Right atrium auricular region (tissue), 2 donors: Measurements from ENCODE around the gene NRIP1. TPM values are rescaled to one million over a fixed set of nuclear protein-coding genes. Genes with fewer than 3 reads are reported as not detected.

Source experiments
- DNase-seq: peaks from one replicate; pipeline ENCODE4 v3.0.0-alpha.2; 2019; ENCODE audit warnings: low spot score
- H3K27ac ChIP-seq, 2 donors: fragments of 200-600 bp; sonication (generic); 1 replicate in 1 of 2; 2 replicates in 1 of 2; pipeline ENCODE4 v1.5.1; 2016 to 2019
- H3K27me3 ChIP-seq, 2 donors: fragments of 200-600 bp; sonication (generic); one replicate each; pipeline versions ENCODE4 v1.5.1 to v1.6.0; 2017 to 2019
- H3K36me3 ChIP-seq: fragments of 200-600 bp; sonication (generic); one replicate; pipeline ENCODE4 v1.5.1; 2016
- H3K4me1 ChIP-seq, 2 donors: fragments of 200-600 bp; sonication (generic); one replicate each; pipeline versions ENCODE4 v1.5.1 to v1.6.0; 2017 to 2019
- H3K4me3 ChIP-seq, 2 donors: fragments of 200-600 bp; sonication (generic); 1 replicate in 1 of 2; 2 replicates in 1 of 2; pipeline ENCODE4 v1.5.1; 2017 to 2019; ENCODE audit warnings: mild to moderate bottlenecking in 1 of 2, moderate library complexity in 1 of 2
- H3K9me3 ChIP-seq, 2 donors: fragments of 200-600 bp; sonication (generic); one replicate each; pipeline ENCODE4 v1.5.1; 2019
- total RNA-seq, 2 donors: library from RNA; depleted of rRNA; stranded (reverse); fragments of >200 nt; gene quantifications; one replicate each; pipeline ENCODE4 v1.1.0, GENCODE V29; 2016
- TF ChIP-seq, protein P1 (sequence below), 2 donors: fragments of 200-600 bp; sonication (generic); IDR thresholded peaks; one replicate each; pipeline ENCODE4 v1.5.1; 2019; ENCODE audit warnings: antibody characterized with exemption in 2 of 2

The NRIP1 gene
- total RNA-seq, 2 donors from 2014 or later = 15.5 to 16.0 TPM

GRCh38 chr21:15061279-15061678 lies 3.5 kb downstream of the NRIP1 start:
- TF ChIP-seq, protein P1, sequence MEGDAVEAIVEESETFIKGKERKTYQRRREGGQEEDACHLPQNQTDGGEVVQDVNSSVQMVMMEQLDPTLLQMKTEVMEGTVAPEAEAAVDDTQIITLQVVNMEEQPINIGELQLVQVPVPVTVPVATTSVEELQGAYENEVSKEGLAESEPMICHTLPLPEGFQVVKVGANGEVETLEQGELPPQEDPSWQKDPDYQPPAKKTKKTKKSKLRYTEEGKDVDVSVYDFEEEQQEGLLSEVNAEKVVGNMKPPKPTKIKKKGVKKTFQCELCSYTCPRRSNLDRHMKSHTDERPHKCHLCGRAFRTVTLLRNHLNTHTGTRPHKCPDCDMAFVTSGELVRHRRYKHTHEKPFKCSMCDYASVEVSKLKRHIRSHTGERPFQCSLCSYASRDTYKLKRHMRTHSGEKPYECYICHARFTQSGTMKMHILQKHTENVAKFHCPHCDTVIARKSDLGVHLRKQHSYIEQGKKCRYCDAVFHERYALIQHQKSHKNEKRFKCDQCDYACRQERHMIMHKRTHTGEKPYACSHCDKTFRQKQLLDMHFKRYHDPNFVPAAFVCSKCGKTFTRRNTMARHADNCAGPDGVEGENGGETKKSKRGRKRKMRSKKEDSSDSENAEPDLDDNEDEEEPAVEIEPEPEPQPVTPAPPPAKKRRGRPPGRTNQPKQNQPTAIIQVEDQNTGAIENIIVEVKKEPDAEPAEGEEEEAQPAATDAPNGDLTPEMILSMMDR (IDR thresholded peaks at IDR 0.05) = no peak
- DNase-seq = no peak
- Histone ChIP-seq H3K4me1 (peaks cover 0 to 76% of the 10 kb centered on the region in 2 donors), H3K4me3 (no peak overlapping the region), H3K9me3 (no peaks in the 10 kb centered on the region), H3K27ac (peak overlapping the region in 1 of 2 donors; percentile 11), H3K27me3 (no peaks in the 10 kb centered on the region), H3K36me3 (no peaks in the 10 kb centered on the region)

GRCh38 chr21:15060543-15061175 lies 4.1 kb downstream of the NRIP1 start:
- Histone ChIP-seq H3K36me3 (no peaks in the 10 kb centered on the region), H3K4me3 (no peak overlapping the region), H3K9me3 (no peaks in the 10 kb centered on the region), H3K4me1 (peaks cover 0 to 80% of the 10 kb centered on the region in 2 donors), H3K27me3 (no peaks in the 10 kb centered on the region), H3K27ac (peak overlapping the region in 1 of 2 donors; percentile 11)
- DNase-seq = no peak
- TF ChIP-seq, protein P1 (IDR thresholded peaks at IDR 0.05) = no peak

DNA sequence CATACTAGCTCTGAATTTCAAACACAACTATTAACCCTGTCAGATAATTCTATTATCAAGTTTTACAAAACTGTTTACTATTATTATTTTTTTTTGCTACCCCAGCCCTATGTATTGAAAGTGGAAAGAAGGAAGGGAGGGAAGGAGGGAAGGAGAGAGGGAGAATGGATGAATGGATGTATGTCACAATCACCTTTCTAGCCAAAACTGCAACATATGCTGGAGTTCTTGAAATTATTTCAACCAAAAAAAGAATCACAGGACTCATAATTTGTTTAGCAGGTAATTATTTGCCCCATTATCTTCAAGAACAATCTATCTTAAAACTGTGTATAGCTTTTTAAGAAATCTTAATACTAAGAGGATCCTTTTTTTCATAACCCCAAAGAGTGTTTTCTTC lies 5.4 kb downstream of the NRIP1 start:
- no peak overlapping the region for H3K4me3 ChIP-seq
- H3K27ac ChIP-seq = no peak overlapping the region
- peaks cover 0 to 88% of the 10 kb centered on the region in 2 donors for H3K4me1 ChIP-seq
- TF ChIP-seq, protein P1 (IDR thresholded peaks at IDR 0.05) = no peak
- H3K9me3 ChIP-seq = no peaks in the 10 kb centered on the region
- H3K27me3 ChIP-seq = no peaks in the 10 kb centered on the region
- no peak for DNase-seq
- no peaks in the 10 kb centered on the region for H3K36me3 ChIP-seq

DNA sequence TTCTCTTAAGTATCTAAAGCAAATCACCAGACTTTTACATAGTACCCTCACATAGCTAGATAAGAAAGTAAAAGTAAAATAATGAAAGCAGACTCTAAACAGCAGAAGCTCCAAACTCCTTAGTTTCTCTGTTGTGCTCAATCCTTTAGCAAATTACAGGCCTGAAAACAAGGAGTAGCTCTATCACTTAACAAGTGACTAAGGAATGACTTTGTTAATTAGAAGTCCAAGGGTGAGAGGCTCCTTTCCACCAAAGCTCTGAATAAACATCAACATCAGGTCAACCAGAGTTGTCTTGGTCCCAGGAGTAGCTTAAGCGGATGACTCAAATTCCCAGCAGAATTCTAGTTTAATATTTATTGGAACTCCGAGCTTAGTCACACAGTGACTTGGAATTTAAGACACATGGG lies 5.9 kb downstream of the NRIP1 start:
- DNase-seq = no peak
- peak overlapping the region in 1 of 2 donors; percentile 21 for H3K27ac ChIP-seq
- H3K27me3 ChIP-seq = no peaks in the 10 kb centered on the region
- H3K9me3 ChIP-seq = no peaks in the 10 kb centered on the region
- no peak overlapping the region for H3K4me3 ChIP-seq
- H3K4me1 ChIP-seq = peaks cover 0 to 93% of the 10 kb centered on the region in 2 donors
- TF ChIP-seq, protein P1 (IDR thresholded peaks at IDR 0.05) = no peak
- H3K36me3 ChIP-seq = no peaks in the 10 kb centered on the region

DNA sequence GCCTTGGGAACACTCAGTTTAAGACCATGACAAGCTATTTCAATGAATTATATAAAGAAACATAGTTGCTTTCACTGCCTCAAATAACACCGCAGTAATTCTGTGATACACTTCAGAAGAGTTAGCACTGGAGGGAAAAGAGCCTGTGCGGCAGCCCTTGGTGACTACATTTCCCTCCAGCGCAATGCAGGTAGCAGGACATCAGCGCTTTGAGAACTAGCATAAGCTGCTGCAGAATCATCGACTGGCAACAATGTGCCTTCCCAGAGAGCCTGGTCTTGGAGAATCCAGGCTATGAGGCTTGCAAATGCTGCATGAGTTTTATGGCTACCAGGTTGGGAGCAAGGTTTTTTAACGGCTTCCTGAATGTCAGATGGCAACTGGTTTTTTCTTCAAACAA lies 7.5 kb downstream of the NRIP1 start:
- Histone ChIP-seq H3K36me3 (no peaks in the 10 kb centered on the region), H3K4me3 (no peak overlapping the region), H3K27me3 (no peaks in the 10 kb centered on the region), H3K9me3 (no peaks in the 10 kb centered on the region), H3K27ac (no peak overlapping the region), H3K4me1 (peaks cover 0 to 84% of the 10 kb centered on the region in 2 donors)
- DNase-seq = no peak
- TF ChIP-seq, protein P1 (IDR thresholded peaks at IDR 0.05) = no peak
